Mononuclear cell (primary cell): Measurements from ENCODE around the gene CYP20A1. TPM values are rescaled to one million over a fixed set of nuclear protein-coding genes. Genes with fewer than 3 reads are reported as not detected.
"Not testable (repeated sequence)": the region's sequence is repeated elsewhere in the genome, so short reads cannot be mapped to it uniquely, and the experiment has no call there.

Source experiments
- H3K27me3 ChIP-seq: 2 replicates; pipeline ENCODE4 v1.6.0; 2011; ENCODE audit warnings: low read length, control low read depth; ENCODE audit not compliant: insufficient read depth
- H3K4me1 ChIP-seq: 2 replicates; pipeline ENCODE4 v1.5.1; 2011; ENCODE audit warnings: mild to moderate bottlenecking, low read length, control low read depth; ENCODE audit not compliant: insufficient read depth
- H3K4me3 ChIP-seq: 2 replicates; pipeline ENCODE4 v1.5.1; 2011; ENCODE audit warnings: mild to moderate bottlenecking, low read length, moderate library complexity
- H3K9me3 ChIP-seq: 2 replicates; pipeline ENCODE4 v1.5.1; 2011; ENCODE audit warnings: low read depth, mild to moderate bottlenecking, control low read depth, low read length
- total RNA-seq: library from RNA; depleted of rRNA; stranded (reverse); fragments of >200 nt; gene quantifications from one replicate; pipeline ENCODE4 v1.2.3, GENCODE V29; 2012

The CYP20A1 gene
- total RNA-seq, 1 donor, result 36.8 TPM

- Histone ChIP-seq H3K4me1 (no peaks in the 10 kb centered on the region), H3K27me3 (no peaks in the 10 kb centered on the region), H3K9me3 (no peaks in the 10 kb centered on the region), H3K4me3 (no peak overlapping the region)
These were observed 7.8 kb downstream of the CYP20A1 start for GRCh38 chr2:203246646-203247045.

- no peaks in the 10 kb centered on the region for H3K4me1 ChIP-seq
- H3K4me3 ChIP-seq, result no peak overlapping the region
- H3K9me3 ChIP-seq, result no peaks in the 10 kb centered on the region
- no peaks in the 10 kb centered on the region for H3K27me3 ChIP-seq
These were observed 14.0 kb downstream of the CYP20A1 start for GRCh38 chr2:203252818-203253217.

- not testable (repeated sequence) for H3K4me1 ChIP-seq, H3K4me3 ChIP-seq, H3K9me3 ChIP-seq, H3K27me3 ChIP-seq
These were observed 14.7 kb downstream of the CYP20A1 start for GRCh38 chr2:203253422-203254095.

GRCh38 chr2:203261326-203262159 lies 22.7 kb downstream of the CYP20A1 start:
- Histone ChIP-seq H3K9me3 (no peaks in the 10 kb centered on the region), H3K27me3 (no peaks in the 10 kb centered on the region), H3K4me3 (no peak overlapping the region), H3K4me1 (no peaks in the 10 kb centered on the region)

- no peaks in the 10 kb centered on the region for H3K4me1 ChIP-seq
- H3K9me3 ChIP-seq, result no peaks in the 10 kb centered on the region
- H3K4me3 ChIP-seq, result no peak overlapping the region
- H3K27me3 ChIP-seq, result no peaks in the 10 kb centered on the region
These were observed 40.5 kb downstream of the CYP20A1 start for GRCh38 chr2:203279288-203279687.

GRCh38 chr2:203280428-203281064 lies 41.7 kb downstream of the CYP20A1 start:
- Histone ChIP-seq H3K4me1 (no peaks in the 10 kb centered on the region), H3K27me3 (no peaks in the 10 kb centered on the region), H3K4me3 (no peak overlapping the region), H3K9me3 (no peaks in the 10 kb centered on the region)

- H3K4me3 ChIP-seq, result no peak overlapping the region
- no peaks in the 10 kb centered on the region for H3K9me3 ChIP-seq
- no peaks in the 10 kb centered on the region for H3K27me3 ChIP-seq
- no peaks in the 10 kb centered on the region for H3K4me1 ChIP-seq
These were observed 43.3 kb downstream of the CYP20A1 start for GRCh38 chr2:203282101-203282500.

- H3K9me3 ChIP-seq, result no peaks in the 10 kb centered on the region
- H3K27me3 ChIP-seq, result no peaks in the 10 kb centered on the region
- no peaks in the 10 kb centered on the region for H3K4me1 ChIP-seq
- no peak overlapping the region for H3K4me3 ChIP-seq
These were observed 47.7 kb downstream of the CYP20A1 start for GRCh38 chr2:203286532-203286931.

GRCh38 chr2:203301667-203302066 lies 62.8 kb downstream of the CYP20A1 start:
- H3K27me3 ChIP-seq, result no peaks in the 10 kb centered on the region
- H3K4me3 ChIP-seq, result no peak overlapping the region
- no peaks in the 10 kb centered on the region for H3K9me3 ChIP-seq
- H3K4me1 ChIP-seq, result no peaks in the 10 kb centered on the region

- not testable (repeated sequence) for H3K27me3 ChIP-seq, H3K9me3 ChIP-seq, H3K4me3 ChIP-seq, H3K4me1 ChIP-seq
These were observed 63.8 kb downstream of the CYP20A1 start for GRCh38 chr2:203302586-203302985.

- no peak overlapping the region for H3K4me3 ChIP-seq
- H3K27me3 ChIP-seq, result no peaks in the 10 kb centered on the region
- H3K9me3 ChIP-seq, result no peaks in the 10 kb centered on the region
- H3K4me1 ChIP-seq, result no peaks in the 10 kb centered on the region
These were observed 72.0 kb downstream of the CYP20A1 start for GRCh38 chr2:203310688-203311436.

GRCh38 chr2:203326356-203326755 lies 87.5 kb downstream of the CYP20A1 start:
- Histone ChIP-seq H3K9me3 (no peaks in the 10 kb centered on the region), H3K4me1 (peaks cover 18% of the 10 kb centered on the region), H3K4me3 (no peak overlapping the region), H3K27me3 (no peaks in the 10 kb centered on the region)

GRCh38 chr2:203327582-203327900 lies 88.7 kb downstream of the CYP20A1 start:
- H3K4me3 ChIP-seq, result peak overlapping the region; percentile 86
- no peaks in the 10 kb centered on the region for H3K27me3 ChIP-seq
- peaks cover 18% of the 10 kb centered on the region for H3K4me1 ChIP-seq
- no peaks in the 10 kb centered on the region for H3K9me3 ChIP-seq

- H3K4me3 ChIP-seq, result peak within 1 kb of the TSS; percentile 86
- H3K27me3 ChIP-seq, result no peaks in the 10 kb centered on the region
- H3K4me1 ChIP-seq, result peaks cover 18% of the 10 kb centered on the region
- H3K9me3 ChIP-seq, result no peaks in the 10 kb centered on the region
These were observed 89.3 kb downstream of the CYP20A1 start, which contains the start of gene ABI2 for GRCh38 chr2:203327901-203328759. TSS of gene ABI2 (plus strand) at chr2:203328394. CDS start at chr2:203328515, 121 bp downstream.
